Natural killer cell (primary cell): ENCODE data around the gene NFKB2. TPM values are rescaled to one million over a fixed set of nuclear protein-coding genes. Genes with fewer than 3 reads are reported as not detected.

ENCODE experiments used
- ATAC-seq, 3 donors: fragments of 150-1000 bp in 2 of 3; fragments of 200-7000 bp in 1 of 3; cut with Tn5 transposase; 1 replicate in 1 of 3; 2 replicates in 2 of 3; pipeline ENCODE4 v1.10.0; 2021; ENCODE audit warnings: mild to moderate bottlenecking in 2 of 3, moderate library complexity in 2 of 3
- DNase-seq, 2 donors: peaks; one replicate each; pipeline versions ENCODE4 v3.0.0 to v3.0.0-alpha.2; 2013 to 2021; ENCODE audit warnings: mixed read lengths in 1 of 2
- H3K27ac ChIP-seq: one replicate; pipeline ENCODE4 v1.5.1; 2013; ENCODE audit warnings: mild to moderate bottlenecking, low read length
- H3K27me3 ChIP-seq: one replicate; pipeline ENCODE4 v1.6.1; 2013; ENCODE audit warnings: low read length; ENCODE audit not compliant: control insufficient read depth, insufficient read depth
- H3K36me3 ChIP-seq: one replicate; pipeline ENCODE4 v1.6.1; 2013; ENCODE audit warnings: low read length; ENCODE audit not compliant: control insufficient read depth, insufficient read depth
- H3K4me1 ChIP-seq: one replicate; pipeline ENCODE4 v1.6.1; 2013; ENCODE audit warnings: low read length; ENCODE audit not compliant: control insufficient read depth, insufficient read depth
- H3K4me3 ChIP-seq: one replicate; pipeline ENCODE4 v1.5.1; 2013; ENCODE audit warnings: low read length
- H3K9me3 ChIP-seq: one replicate; pipeline ENCODE4 v1.6.1; 2013; ENCODE audit warnings: low read length; ENCODE audit not compliant: control insufficient read depth, insufficient read depth
- H3K27ac Mint-ChIP-seq, 2 donors: one replicate each; pipeline ENCODE4 v1.8.0; 2022; ENCODE audit warnings: mild to moderate bottlenecking in 2 of 2, mixed read lengths in 2 of 2, moderate library complexity in 1 of 2
- H3K27me3 Mint-ChIP-seq, 2 donors: one replicate each; pipeline ENCODE4 v1.8.0; 2022; ENCODE audit warnings: low read depth in 2 of 2, mixed read lengths in 2 of 2
- H3K36me3 Mint-ChIP-seq: one replicate; pipeline ENCODE4 v1.8.0; 2022; ENCODE audit warnings: mixed read lengths
- H3K4me1 Mint-ChIP-seq, 2 donors: one replicate each; pipeline ENCODE4 v1.8.0; 2022; ENCODE audit warnings: mixed read lengths in 2 of 2
- H3K4me3 Mint-ChIP-seq: one replicate; pipeline ENCODE4 v1.8.0; 2022; ENCODE audit warnings: mild to moderate bottlenecking, moderate library complexity, mixed read lengths
- H3K9me3 Mint-ChIP-seq, 2 donors: one replicate each; pipeline ENCODE4 v1.8.0; 2022; ENCODE audit warnings: mixed read lengths in 2 of 2
- WGBS: methylation state at CpG from one replicate; pipeline ENCODE4 v1.1.7; 2013; ENCODE audit warnings: missing lambda C conversion rate; ENCODE audit not compliant: insufficient coverage; 5-methylcytosine and 5-hydroxymethylcytosine counted together
- intact Hi-C: fragments of 100-400 bp; cut with micrococcal nuclease; formaldehyde crosslinking; loops from one replicate; pipeline ENCODE4 v1.14.2; 2022
- total RNA-seq, 4 donors: library from RNA; stranded (reverse); fragments of 120-200 nt in 1 of 4; gene quantifications; one replicate each; pipeline versions ENCODE4 v1.2.3 to v1.2.4, GENCODE V29; 2013 to 2022
- TF ChIP-seq, protein P1 (sequence below): fragments of 200-600 bp; IDR thresholded peaks from one replicate; pipeline ENCODE4 v1.8.0; 2022; ENCODE audit warnings: antibody characterized with exemption

NFKB2 gene
- total RNA-seq, 3 donors from 2014 or later (not counting 1 experiment from before 2014, with no cell fraction given) = 201 to 264 (median 246) TPM

DNA sequence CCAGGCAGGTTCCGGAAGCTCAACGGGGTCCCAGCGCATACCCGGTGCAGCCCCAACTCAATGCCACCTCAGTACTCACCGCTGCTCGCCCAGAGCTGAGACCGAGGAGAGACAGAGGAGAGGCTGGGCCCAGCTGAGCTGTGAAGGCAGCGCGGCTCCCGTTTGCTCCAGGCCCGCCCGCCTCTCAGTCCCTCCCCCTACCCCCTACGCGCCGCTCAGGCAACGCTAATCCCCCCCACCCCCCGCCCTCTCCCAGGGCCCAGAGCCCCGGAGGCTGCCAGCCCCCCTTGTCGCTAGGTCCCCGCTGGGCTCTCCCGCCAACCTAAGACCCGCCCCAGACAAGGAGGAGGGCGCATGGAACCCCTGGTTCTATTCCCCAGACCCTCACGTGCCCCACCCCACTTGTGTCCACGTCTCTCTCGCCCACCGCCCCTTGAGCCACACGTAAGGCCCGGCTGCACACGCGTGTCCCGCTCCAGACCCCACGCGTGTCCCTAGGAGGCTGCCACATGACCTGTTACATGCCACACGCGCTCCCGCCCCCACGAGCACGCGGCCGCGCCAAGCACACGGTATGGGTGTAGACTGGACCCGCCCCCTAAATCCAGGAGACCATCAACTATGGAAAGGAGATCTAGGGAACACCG lies 23.2 kb downstream of the NFKB2 start, which contains the start of gene PSD:
TSS of gene PSD (minus strand) at position 164 of the 647 bp plus-strand sequence. CDS start 1,747 bp downstream, outside the sequence.
- no peaks in the 10 kb centered on the region for H3K36me3 Mint-ChIP-seq
- no peak for ATAC-seq
- intact Hi-C loops = loop anchor here (5.0 kb wide), 1 partner anchor 44 kb away; no protein-coding TSS in a partner anchor

DNA sequence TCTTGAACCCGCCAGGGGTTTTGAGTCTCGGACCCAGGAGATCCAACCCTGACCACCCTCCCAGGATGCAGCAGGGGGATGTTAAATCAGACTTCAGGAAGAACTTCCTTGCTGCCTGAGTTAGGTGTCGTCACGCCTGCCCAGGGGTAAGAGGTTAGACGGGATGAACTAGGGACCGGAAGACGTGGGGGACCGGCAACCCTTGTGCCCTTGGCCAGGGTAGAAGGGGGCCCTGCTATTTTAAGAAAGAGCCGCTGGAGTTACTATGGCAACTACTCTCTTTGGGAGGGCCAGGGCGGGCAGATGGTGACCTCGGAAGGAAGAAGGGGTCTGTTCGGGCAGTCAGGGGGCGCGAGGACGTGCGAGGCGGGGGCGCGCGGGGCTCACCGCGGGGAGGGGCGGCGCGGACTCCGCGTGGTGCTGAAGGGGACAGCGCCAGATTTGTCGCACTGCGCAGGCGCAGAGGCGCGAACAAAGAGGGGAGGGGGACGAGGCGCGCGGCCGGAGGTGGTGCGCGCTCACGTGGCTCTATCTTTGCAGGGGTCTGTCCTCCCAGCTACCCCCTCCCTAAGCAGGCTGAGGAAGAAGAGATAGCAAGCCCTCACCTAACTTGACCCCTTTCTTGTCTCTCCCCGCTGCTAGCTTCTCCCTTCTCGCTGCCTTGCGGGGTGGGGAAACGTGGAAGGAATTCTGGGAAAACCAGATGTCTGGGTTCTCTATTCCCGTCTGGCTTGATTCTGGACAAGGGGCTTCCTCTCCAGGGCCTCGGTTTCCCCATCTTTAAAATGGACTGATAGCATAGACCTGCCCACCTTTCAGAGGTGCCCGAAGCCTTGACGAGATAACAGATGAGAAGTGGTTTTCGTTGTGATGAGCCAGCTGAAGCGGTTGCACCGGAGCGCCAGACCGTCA lies 24.0 kb downstream of the NFKB2 start:
- ATAC-seq = peak; percentile 20 to 29 (median 21)
- peak; percentile 72 to 85 for DNase-seq

More for the DNA sequence above, 23.2 kb downstream of the NFKB2 start, which contains the start of gene PSD:
- Mint-ChIP-seq H3K27me3 (peaks cover 5 to 32% of the 10 kb centered on the region in 2 donors), H3K27ac (peak within 1 kb of the TSS in 1 of 2 donors; percentile 36), H3K9me3 (no peaks in the 10 kb centered on the region), H3K4me1 (peaks cover 9 to 44% of the 10 kb centered on the region in 2 donors), H3K4me3 (peak within 1 kb of the TSS; percentile 98)
- TF ChIP-seq, protein P1, sequence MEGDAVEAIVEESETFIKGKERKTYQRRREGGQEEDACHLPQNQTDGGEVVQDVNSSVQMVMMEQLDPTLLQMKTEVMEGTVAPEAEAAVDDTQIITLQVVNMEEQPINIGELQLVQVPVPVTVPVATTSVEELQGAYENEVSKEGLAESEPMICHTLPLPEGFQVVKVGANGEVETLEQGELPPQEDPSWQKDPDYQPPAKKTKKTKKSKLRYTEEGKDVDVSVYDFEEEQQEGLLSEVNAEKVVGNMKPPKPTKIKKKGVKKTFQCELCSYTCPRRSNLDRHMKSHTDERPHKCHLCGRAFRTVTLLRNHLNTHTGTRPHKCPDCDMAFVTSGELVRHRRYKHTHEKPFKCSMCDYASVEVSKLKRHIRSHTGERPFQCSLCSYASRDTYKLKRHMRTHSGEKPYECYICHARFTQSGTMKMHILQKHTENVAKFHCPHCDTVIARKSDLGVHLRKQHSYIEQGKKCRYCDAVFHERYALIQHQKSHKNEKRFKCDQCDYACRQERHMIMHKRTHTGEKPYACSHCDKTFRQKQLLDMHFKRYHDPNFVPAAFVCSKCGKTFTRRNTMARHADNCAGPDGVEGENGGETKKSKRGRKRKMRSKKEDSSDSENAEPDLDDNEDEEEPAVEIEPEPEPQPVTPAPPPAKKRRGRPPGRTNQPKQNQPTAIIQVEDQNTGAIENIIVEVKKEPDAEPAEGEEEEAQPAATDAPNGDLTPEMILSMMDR = no peak
- Histone ChIP-seq H3K4me3 (no peak within 1 kb of the TSS), H3K27me3 (peaks cover 26% of the 10 kb centered on the region), H3K27ac (no peak within 1 kb of the TSS), H3K36me3 (peaks cover 3% of the 10 kb centered on the region), H3K4me1 (peaks cover 39% of the 10 kb centered on the region), H3K9me3 (no peaks in the 10 kb centered on the region)
- DNase-seq = no peak
- WGBS = 7% methylated on average over 42 of the region's 45 CpGs

DNA sequence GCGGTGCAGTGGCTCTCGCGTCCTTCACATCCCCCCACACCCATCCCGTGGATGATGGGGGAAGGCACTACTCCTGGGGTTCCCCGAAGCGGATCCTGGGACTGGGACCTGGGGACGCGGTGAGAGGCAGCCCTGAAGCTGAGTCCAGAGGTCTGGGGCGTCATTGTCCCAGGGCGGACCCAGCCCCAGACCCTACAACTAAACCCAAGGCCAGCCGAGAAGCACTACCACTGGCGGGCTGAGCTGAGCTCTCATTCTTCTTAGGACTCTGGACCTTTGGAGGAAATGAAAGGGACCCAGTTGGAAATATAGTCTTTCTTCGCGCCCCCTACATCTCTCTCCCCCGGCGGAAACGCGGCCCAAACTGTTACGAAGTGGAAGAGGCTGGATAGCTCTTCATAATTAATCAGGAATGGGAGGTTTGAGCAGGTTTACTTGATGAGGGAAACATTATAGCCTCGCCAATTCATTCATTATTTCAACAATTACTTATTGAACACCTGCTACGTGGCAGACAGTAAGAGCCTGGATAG lies 24.7 kb downstream of the NFKB2 start:
- DNase-seq (no peak), ATAC-seq (no peak)
- H3K27me3 ChIP-seq = peaks cover 26% of the 10 kb centered on the region
- intact Hi-C loops = no loop called here
- peaks cover 11% of the 10 kb centered on the region for H3K36me3 ChIP-seq
- Mint-ChIP-seq H3K27ac (peak overlapping the region; percentile 91 to 97), H3K9me3 (no peaks in the 10 kb centered on the region), H3K27me3 (peaks cover 5 to 23% of the 10 kb centered on the region in 2 donors), H3K4me1 (peaks cover 9 to 44% of the 10 kb centered on the region in 2 donors), H3K36me3 (no peaks in the 10 kb centered on the region), H3K4me3 (peak overlapping the region; percentile 98)
- no peaks in the 10 kb centered on the region for H3K9me3 ChIP-seq
- 5% methylated on average over 13 of the region's 21 CpGs for WGBS
- H3K4me3 ChIP-seq = peak overlapping the region; percentile 83
- peak overlapping the region; percentile 81 for H3K27ac ChIP-seq
- TF ChIP-seq, protein P1 = no peak
- peaks cover 39% of the 10 kb centered on the region for H3K4me1 ChIP-seq

More for the DNA sequence above, 24.0 kb downstream of the NFKB2 start:
- Mint-ChIP-seq H3K4me3 (peak overlapping the region; percentile 98), H3K36me3 (no peaks in the 10 kb centered on the region), H3K4me1 (peaks cover 9 to 44% of the 10 kb centered on the region in 2 donors), H3K9me3 (no peaks in the 10 kb centered on the region), H3K27ac (peak overlapping the region in 1 of 2 donors; percentile 97), H3K27me3 (peaks cover 5 to 27% of the 10 kb centered on the region in 2 donors)
- under 1% methylated on average over 43 of the region's 54 CpGs for WGBS
- intact Hi-C loops = loop anchor here (5.0 kb wide), 1 partner anchor 43 kb away; no protein-coding TSS in a partner anchor
- peaks cover 39% of the 10 kb centered on the region for H3K4me1 ChIP-seq
- H3K27me3 ChIP-seq = peaks cover 26% of the 10 kb centered on the region
- H3K4me3 ChIP-seq = no peak overlapping the region
- peaks cover 7% of the 10 kb centered on the region for H3K36me3 ChIP-seq
- H3K27ac ChIP-seq = no peak overlapping the region
- H3K9me3 ChIP-seq = no peaks in the 10 kb centered on the region
- TF ChIP-seq, protein P1 = no peak
